NCI-H345 treated with DMSO at 0.1 percent for 48 hours (cell line): ENCODE results near the gene LSM14B.
"Not testable (repeated sequence)": the region's sequence is repeated elsewhere in the genome, so short reads cannot be mapped to it uniquely, and the experiment has no call there.

Source experiments
- DNase-seq: peaks from one replicate; lab custom pipeline; 2025; ENCODE audit not compliant: unreplicated experiment; lab: John Stamatoyannopoulos, UW

The LSM14B gene

DNA sequence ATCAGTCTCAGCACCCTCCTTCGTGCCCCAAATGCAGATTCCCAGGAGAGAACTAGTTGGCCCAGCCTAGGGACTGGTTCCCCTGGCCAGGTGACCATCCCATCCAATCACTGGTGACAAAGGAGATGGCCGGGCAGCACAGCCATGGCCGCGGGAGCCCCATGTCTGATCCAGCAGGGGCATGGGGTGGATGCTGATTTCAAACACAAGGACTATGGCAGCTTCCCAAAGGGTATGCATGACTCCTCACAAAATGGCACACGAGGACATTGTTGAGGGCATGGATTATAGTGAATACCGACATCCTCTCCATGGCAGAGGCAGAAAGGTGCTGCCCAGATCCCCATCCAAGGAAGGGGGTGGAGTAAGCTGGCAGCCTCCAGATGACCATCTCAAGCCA lies 9.9 kb upstream of the LSM14B start:
- DNase-seq = no peak

- no peak for DNase-seq
Observed at GRCh38 chr20:62114894-62115293, 7.4 kb upstream of the LSM14B start.

GRCh38 chr20:62115800-62116407 lies 6.4 kb upstream of the LSM14B start:
- not testable (repeated sequence) for DNase-seq

DNA sequence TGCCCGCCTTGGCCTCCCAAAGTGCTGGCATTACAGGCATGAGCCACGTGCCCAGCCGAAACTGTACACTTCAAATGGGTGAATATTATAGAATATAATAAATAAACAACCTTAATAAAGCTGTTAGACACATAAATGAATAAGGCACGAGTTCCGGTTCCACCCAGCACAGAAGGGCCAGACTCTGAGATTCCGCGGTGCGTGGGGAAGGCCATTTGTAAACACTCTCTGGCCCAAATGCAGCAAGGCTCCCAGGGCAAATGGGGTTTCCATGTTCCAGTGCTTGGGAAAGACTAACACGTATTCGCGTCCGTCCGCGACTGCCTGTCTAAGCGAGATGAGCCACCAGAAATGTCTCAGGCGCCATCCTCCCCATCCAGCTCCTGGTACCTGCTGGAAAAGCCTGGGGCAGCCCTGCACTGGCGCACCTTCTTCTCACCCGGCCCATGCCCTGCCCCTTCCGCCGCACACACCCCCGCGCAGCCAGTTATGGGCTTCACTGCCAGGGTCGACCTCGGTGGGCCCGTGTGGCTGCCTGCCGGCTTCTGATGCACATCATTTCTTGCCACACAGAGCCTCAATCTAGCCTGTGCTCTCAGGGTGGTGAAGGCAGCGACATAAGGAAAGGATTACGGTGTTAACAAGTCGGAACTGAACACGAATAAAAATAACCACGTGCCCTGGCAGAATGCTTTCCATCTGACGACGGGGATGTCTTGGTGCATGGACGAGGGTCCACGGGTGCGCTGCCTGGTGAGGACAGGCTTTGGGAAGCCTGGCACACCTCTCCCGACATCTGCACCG lies 5.5 kb upstream of the LSM14B start:
- DNase-seq = no peak

DNA sequence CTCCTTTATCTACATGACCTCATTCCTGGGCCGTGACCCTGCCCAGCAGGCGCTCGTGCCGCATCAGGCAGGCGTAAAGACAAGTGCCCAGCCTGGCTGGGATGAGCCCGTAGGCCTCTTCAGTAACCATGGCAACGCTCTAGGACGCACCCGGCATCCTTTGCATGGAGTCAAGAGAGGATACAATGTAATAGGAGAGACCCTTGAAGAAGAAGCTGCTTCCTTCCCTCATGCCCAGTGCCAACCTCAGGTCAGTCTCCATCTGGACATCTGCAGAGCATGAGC lies 5.0 kb upstream of the LSM14B start:
- DNase-seq = no peak

GRCh38 chr20:62117658-62118057 lies 4.6 kb upstream of the LSM14B start:
- DNase-seq = no peak

GRCh38 chr20:62118113-62119043 lies 3.9 kb upstream of the LSM14B start:
- DNase-seq = no peak

GRCh38 chr20:62119115-62119514 lies 3.2 kb upstream of the LSM14B start:
- DNase-seq = no peak

DNA sequence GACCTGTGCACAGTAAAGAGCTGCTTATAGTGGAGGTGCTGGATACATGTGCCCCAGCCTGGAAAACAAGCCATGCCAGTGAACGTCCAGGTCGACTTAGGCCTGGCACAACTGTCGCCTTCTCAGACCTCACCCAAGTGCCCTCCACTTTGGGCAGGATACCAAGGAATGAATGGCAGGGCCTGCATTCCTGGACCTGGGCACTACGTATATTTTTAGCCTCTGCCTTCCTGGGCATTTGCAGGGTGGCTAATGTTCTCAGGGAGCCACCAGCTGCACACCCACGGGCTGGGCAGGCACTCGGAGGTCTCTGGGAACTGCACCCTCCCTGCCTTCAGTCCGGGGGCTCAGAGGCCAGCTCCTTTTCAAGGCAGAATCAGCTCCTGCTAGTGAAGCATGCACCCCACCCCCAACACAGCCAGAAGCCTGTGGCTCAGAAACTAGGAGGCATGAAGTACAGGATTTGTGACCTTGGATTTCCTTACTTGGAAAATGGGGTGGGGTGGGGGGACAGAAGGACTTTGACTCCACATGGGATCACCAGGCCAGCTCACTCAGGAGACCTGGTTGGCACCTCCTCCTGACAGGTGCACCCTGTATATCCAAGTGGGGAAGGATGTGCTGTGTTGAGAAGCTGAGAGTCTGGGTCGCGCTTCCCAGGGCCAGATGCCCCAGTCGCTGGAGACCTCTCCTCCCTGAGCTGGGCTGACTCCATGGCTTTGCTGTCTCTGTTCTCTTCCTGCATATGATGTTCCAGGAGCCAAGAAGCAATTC lies 2.5 kb upstream of the LSM14B start:
- DNase-seq = no peak

- DNase-seq = no peak
Observed at GRCh38 chr20:62120365-62120762, 1.9 kb upstream of the LSM14B start.

DNA sequence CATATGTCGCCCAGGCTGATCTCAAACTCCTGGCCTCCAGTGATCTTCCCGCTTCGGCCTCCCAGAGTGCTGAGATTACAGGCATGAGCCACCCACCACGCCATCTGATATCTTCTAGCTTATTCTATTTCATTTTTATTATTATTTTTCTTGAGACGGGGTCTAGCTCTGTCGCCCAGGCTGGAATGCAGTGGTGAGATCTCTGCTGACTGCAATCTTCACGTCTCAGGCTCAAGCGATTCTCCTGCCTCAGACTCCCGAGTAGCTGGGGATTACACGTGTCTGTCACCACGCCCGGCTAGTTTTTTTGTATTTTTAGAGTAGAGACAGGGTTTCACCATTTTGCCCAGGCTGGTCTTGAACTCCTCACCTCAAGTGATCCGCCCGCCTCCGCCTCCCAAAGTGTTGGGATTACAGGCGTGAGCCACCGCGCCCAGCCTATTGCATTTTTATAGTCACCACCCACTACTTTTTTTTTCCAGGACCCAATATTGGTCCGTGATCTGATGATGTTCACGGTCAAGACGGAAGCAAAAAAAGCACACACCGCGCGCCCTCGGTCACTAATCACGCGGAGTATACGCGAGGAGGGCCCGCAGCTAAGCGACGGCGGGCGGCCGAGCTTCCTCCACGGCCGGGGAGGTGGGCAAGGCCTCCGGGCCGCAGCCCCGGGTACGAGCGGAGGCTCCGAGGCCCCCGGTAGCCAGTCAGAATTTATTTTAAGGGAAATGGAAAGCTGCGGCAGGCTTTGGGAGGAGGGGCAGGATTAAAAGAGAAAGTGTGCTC lies 1.1 kb upstream of the LSM14B start:
- DNase-seq = no peak

DNA sequence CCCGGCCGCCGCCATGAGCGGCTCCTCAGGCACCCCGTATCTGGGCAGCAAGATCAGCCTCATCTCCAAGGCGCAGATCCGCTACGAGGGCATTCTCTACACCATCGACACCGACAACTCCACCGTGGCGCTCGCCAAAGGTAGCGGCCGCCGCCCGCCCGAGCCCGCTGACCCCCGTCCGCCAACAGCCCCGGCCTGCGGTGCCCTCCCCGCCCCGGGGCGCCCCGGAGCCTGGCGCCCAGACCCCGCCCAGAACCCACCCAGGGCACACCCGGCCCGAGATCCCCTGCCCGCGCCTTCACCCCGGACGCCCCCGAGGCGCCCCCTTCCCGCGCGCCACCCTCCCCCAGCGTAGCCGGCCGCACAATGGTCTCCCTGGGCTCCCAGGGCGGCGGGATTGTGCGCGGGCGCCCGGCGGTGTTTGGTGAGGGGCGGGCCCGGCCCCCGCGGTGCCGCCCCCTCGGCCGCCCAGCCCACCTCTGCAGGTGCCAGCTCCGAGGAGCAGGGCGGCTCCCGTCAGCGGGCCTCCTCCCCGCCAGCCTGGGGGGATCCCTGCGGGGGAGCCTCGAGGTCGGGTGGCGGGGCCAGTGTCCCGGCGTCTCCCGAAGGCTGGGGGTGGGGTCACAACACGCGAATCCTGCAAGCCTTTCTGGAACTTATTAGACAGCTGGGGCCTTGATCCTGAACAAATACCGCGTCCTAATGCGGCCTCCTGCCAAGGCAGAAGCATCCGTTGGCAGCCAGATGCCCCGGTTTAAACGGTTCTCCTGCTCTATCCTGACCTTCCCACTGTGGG lies 577 bp downstream of the LSM14B start:
- peak; percentile 64 for DNase-seq

DNA sequence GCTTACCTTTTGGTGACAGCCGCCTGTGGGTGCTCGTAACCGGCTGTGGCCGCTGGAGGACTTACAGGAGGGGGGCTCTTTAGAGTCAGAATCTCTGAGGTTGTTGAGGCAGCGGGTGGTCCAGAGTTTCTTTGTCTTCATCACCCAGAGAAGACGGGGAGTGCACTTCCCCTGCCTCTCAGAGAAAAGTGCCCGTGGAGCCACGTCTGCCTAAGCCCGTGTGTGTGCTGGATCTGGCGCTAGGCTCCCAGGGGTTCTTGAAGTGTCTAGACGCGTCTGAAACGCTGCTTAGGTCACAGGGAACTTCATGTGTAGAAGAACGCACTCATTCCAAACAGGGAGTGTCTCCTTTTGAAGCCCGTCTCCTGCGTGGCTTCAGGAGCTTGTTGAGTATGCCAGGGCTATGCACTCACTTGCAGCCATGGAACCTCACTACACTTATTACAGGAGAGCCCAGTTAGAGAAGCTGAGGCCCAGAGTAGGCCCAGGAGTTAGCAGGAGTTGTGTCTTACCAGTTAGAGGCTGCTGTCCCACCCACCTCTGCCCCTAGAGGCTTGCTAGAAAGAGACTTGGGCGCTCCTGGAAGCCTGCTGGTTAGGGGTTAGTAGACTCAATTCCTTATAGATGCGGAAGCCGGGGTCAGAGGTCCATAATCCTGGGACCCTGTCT lies 1.3 kb downstream of the LSM14B start:
- no peak for DNase-seq

GRCh38 chr20:62126141-62126540 lies 3.9 kb downstream of the LSM14B start:
- DNase-seq = no peak

- no peak for DNase-seq
Observed at GRCh38 chr20:62127799-62128198, 5.5 kb downstream of the LSM14B start.

- no peak for DNase-seq
Observed at GRCh38 chr20:62128502-62128901, 6.2 kb downstream of the LSM14B start.

- DNase-seq = no peak
Observed at GRCh38 chr20:62129731-62130531, 7.7 kb downstream of the LSM14B start.
